Stimulated activated CD8-positive, alpha-beta memory T cell treated with anti-CD3 and anti-CD28 coated beads, Interleukin-7, amount 100 ng/mL, for 48 hours (primary cell): ENCODE measurements around the gene CDYL2.

ENCODE experiments used
- DNase-seq, 2 donors: peaks; one replicate each; pipeline ENCODE4 v3.0.0-alpha.2; 2020; ENCODE audit warnings: low read depth in 1 of 2; ENCODE audit errors: extremely low read depth in 1 of 2

Gene CDYL2

DNA sequence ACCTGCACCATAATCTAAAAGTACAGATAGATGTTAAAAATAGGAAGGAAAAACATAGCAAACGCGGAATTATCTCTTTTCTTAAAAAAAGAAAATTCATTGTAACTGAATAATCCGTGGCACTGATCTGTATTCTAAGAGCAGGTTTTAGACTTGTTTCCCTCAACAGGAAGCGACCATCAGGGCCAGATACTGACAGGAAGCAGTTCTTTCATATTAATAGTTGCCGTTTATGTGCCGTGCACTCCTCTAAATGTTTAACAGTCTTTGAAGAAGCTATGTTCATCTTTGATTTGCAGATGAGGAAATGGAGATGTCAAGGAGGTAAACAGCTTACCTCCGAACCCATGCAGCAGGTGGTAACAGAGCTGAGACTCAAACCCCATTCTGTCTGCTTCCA is 240.0 kb downstream of the CDYL2 start:
- DNase-seq = no peak

DNA sequence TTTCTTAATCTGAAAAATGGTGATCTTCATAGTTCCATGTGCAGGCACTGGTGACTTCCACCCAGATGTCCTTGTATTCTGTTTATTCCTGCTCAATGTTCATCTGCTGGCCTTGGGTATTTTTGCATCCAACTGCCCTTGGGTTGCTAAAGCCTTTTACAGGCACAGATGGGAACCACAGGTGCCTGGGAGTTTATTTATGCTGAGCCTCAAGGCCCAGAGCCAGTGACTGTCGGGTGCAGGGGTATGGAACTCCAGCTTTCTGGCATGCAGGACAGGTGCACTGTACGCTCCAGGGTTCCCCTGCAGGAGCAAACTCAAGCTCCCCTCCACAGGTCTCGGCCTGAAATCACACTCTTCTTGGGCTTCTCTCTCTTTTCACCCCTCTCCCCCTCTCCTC is 241.3 kb downstream of the CDYL2 start:
- DNase-seq = no peak

DNA sequence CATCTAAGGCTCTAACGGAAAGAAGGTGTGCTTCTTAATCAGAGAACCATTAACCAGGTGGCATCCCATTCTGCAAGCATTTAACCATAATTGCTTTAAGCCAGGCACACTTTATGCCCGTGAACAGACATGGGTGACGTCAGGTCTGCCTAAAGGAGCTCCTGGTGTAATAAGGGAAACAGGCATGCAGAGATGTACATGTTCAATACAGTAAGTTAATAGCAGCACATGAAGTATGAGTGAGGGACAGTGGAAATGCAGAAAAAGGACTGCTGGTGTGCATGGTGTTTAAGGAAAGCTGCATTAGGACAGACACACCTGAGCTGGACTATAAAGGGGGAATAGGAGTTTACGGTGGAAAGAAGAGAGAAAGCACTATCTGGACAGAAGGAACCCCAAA is 245.0 kb downstream of the CDYL2 start:
- DNase-seq = no peak

DNA sequence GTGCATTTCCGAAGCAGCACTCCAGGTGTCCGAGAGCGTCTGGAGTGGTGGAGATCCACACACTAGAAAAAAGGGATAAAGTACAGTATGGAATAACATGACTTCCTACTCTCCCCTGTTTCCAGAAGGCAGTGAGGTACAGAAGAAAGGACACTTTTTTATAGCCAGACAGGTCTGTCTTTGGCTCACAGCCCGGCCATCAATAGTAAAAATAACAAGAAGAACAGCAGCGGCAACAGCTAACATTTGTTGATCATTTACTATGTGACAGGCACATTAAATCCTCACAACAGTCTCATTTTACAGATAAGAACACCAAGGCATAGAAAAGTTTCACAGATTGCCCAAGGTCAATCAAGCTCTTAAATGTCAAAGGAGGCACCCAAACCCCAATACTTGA is 247.4 kb downstream of the CDYL2 start:
- DNase-seq = no peak

DNA sequence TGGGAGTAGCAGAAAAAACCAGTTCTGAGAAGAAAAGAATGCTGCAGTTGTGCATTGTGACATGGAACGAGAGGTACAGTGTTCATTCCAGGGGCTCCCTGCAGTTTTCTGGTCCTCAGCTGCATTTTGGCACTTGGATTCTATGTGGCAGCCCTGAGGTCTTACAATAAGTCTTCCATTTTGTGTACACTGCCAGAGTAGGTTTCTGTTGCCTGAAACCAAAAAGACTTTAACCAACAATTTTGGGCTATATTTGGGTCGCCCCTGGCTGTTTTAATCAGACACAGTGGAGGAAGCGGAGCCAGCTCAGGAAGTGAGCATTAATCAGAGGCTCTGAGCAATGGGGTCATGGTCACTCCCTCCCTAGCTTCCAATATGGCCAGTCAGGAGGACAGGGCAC is 247.9 kb downstream of the CDYL2 start:
- DNase-seq = no peak

DNA sequence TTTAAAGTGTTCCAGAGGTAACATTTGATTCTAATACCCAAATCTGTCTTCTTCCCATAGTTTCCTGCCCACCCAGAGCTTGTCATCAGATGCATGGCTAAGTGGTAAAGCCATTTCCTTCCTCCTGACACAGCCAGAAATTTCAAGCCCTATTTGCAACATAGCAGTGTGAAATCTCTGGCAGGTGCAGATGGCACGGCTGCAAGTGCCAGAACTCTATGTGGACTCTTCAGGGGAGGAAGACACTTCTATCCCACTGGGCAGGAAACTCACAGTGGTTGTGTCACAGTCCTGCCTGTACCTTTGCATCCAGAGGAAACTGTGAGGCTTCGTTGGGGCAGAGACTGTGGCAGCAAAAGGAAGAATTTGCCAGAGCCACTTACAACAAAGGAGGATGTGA is 250.4 kb downstream of the CDYL2 start:
- DNase-seq = no peak

DNA sequence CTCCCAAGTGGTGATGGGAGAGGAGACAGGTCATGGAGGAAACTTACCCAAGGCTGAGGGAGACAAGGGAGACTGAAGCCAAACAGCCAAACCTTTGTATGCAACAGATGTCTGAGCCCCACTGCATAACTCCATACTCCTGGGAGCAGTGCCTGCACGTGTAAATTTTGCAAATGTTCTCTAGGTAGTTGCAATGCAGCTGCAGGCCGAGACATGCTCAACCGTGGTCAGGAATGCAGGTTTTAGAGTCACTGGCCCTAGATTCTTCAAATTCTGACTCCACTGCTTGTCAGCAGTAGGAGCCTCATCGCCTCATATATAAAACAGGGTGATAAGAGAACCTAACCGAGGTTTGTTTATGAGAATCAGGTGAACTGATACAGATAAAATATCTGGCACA is 252.1 kb downstream of the CDYL2 start:
- no peak for DNase-seq
